Stimulated activated naive CD4-positive, alpha-beta T cell treated with Interleukin-2 at 50 U/mL for 16 hours (primary cell): ENCODE measurements around the gene SEMA3C.

Experiments used
- DNase-seq: peaks from one replicate; lab custom pipeline; 2025; lab: John Stamatoyannopoulos, UW

SEMA3C gene

GRCh38 chr7:80823057-80823456 is 95.8 kb downstream of the SEMA3C start:
- DNase-seq = no peak

DNA sequence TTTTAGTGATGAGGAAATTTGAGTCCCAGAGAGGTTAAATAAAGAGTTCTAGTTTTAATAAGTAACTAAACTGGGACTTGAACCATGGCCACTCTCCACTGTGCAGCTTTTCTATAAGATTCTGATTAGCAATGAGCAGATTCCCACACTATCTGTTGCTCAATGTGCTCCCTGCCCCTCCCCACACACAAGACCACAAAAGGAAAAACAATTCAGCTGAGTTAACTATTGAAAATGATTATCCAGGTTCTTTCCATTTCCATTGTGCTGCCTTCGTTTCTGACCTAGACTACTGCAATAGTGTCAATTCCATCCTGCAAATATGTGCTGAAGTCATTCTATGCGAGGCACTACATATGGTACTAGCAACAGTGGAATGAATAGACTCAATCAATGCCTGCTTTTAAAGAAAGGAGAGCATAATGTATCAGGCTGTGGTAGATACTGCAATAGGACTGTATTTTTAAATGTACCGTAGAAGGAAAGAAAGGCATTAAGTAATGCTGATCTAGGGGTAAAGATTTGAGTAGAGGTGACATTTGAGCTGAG is 97.0 kb downstream of the SEMA3C start:
- no peak for DNase-seq

DNA sequence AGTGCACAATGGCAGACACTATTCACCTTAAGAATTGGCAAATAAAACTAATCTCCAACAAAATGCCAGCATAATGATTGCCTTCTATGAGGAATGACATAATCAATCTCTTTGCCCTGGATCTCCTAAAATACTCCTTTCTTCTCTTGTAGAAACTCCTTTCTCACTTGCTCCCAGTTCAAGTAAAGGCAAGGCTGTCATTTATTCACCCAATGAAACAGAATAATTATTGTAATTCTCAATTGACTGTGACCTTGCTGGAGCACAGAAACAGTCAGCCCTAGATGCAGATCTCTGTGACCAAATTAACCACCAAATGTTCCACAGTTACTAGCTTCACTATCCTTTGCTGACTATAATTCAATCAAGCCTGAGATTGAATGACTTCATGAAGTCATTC is 99.3 kb downstream of the SEMA3C start:
- no peak for DNase-seq

- DNase-seq = no peak
Measured at GRCh38 chr7:80818181-80818580, 100.7 kb downstream of the SEMA3C start.

GRCh38 chr7:80816806-80817205 is 102.0 kb downstream of the SEMA3C start:
- DNase-seq = no peak

DNA sequence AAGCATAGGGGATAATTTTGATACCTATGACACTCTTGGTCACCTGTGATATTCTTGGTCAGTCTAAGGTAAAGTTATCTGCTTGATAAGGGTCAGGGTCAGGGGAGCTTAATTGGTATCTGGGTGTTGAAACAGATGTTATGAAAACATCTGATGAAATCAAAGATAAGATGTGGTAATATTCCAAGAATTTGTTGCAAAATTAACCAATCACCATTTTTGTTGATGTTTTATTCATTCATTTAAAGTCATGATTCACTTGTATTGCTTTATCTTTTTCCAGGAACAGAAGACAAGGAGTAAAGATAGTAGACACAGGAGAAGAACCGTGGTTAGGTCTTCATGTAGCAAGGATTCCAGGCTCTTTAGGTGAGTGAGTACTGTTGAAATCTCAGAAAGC is 103.1 kb downstream of the SEMA3C start:
- DNase-seq = no peak

- DNase-seq = no peak
Measured at GRCh38 chr7:80809545-80809944, 109.3 kb downstream of the SEMA3C start.

DNA sequence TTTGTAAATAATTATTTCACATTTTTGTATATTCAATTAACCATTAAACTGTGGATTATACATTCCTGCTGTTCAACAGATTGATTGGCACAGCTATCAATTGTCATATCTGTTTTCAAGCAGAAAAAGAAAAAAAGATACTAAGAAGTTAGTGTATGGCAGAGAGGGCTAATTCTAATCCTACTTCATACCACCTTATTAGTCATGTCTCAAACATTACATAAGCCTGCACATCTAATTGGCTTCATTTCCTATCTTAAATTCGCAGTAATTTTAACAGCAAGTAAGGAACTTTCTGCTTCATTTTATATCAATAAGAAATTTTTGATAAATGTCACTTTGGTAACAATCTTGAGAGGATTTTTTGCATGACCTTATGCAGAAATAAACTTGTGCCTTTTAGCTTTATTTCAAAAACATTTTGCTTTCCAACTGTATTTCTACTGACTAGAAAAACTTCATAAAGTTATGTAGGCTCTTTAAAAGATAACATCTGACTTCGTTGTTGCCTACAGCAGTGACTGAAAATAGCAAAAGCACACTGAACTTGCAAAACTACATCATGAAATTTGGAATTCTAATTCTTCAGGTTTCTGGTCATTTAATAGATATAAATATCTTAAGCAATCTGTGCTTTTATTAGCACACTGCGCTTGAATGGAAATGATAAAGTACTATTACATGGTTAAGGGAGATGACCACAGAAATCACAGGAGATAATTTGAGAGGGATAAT is 111.5 kb downstream of the SEMA3C start:
- no peak for DNase-seq

DNA sequence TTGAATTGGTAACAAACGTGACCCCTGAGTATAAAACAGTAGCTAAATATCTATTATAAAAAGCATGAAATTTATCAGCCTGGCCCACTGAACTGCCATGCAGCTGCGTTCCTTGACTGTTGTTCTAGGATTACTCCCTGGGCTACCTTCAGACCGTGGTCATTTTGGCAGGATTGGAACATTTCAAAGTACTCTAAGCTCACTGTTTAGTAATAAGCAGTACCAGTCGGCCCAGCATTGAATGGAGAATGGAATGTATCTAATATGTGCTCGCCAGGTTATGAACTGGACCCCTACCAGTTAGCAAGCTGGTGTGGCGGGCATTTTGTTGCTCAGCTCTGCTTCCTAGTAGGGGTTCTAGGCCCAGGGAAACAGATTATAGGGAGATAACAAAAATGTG is 112.2 kb downstream of the SEMA3C start:
- DNase-seq = no peak

GRCh38 chr7:80804589-80804988 is 114.3 kb downstream of the SEMA3C start:
- no peak for DNase-seq

DNA sequence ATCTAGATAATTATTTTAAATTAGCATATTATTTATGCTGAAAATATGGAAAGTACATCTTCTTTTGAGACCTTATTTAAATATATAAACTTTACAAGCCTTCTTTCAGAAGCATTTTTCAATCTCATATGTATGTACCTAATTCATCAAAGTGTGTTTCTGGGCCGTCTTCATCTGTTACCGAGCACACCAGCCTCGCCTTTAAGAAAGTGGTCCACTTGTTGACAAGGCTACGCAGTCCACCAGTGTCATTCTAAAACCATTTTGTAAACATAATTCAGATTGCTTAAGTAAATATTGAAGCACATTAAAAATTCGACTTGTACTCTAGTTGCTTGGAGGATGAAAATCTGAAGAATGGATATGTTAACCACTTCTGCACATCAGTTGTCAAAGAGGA is 116.3 kb downstream of the SEMA3C start:
- no peak for DNase-seq

GRCh38 chr7:80794631-80795573 is 123.9 kb downstream of the SEMA3C start:
- DNase-seq = no peak

- DNase-seq = no peak
Measured at GRCh38 chr7:80791509-80791929, 127.3 kb downstream of the SEMA3C start.

DNA sequence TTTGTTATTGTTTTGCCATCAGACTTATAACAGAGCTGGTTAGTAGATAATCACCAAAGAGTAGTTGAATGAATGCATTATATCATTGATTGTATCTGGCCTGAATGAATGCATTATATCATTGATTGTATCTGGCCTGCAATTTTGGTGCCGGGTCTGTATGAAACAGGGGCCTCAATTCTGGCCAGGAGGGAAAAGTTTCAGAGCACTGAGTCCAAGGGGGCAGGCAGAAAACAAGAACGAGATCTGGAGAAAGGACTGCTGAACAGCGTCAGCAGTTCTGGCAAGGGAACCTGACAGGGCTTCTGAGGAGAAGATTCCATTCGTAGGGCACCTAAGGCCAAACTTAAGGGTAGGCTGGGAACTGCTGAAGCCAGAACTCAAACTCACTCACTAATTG is 128.0 kb downstream of the SEMA3C start:
- no peak for DNase-seq

DNA sequence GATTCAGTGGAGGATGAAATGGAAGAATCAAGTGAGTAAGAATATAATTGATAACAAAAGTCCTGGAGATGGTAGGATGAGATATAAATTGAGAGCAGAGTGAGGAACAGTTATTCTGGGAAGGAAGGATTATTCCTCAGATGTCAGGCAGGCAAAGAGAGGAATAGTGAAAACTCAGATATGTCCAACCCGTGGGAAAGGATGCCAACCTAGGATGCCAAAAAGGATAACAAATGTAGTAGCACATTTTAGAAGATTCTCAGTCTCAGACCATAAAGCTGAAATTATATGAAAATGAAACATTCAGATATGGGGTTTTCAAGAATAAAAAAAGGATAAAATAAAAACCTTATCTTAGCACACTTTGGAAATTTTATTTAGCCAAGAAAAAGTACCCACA is 131.1 kb downstream of the SEMA3C start:
- DNase-seq = no peak

DNA sequence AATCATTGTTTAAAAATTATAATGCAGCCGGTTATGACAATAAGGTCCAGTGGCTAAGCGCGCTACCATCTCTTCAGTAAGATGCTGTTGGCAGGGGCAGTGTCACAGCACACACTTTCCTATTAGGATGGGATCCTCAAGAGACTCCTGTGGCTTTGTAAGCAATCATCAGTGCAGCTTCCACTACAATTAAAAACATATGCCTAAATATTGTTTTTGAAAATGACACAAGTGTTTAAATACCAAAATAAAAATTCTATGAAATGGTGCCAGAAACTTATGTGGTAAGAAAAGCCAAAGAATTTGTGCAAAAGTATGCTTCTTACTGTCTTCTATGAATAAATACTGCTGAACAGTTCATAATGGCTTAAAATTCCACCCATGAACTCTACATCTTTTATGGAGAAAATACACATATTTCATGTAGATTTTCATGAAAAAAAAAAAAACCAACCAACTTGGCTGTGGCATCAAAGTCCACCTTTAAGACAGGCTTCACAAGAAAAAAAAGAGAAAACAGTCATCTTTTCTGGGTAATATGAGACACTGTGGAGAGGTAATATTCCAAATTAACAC is 132.8 kb downstream of the SEMA3C start:
- no peak for DNase-seq

DNA sequence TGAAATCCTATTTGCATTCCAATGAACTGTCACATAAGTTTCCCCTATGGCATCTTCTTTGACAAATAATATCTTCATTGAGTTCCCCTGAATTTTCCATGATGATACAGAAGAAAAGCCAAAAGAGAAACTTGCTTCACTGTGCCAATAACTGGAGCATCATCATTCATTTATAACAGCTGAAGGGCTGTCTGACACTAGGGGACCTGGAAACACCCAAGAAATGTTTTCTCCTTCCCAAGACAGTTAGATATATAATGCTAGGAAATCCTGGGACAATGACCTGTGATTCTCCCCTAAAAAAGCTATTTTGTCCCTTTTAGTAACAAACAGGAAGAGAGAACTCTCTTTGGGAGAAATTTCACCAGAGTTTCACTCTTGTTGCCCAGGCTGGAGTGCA is 133.6 kb downstream of the SEMA3C start:
- DNase-seq = no peak

DNA sequence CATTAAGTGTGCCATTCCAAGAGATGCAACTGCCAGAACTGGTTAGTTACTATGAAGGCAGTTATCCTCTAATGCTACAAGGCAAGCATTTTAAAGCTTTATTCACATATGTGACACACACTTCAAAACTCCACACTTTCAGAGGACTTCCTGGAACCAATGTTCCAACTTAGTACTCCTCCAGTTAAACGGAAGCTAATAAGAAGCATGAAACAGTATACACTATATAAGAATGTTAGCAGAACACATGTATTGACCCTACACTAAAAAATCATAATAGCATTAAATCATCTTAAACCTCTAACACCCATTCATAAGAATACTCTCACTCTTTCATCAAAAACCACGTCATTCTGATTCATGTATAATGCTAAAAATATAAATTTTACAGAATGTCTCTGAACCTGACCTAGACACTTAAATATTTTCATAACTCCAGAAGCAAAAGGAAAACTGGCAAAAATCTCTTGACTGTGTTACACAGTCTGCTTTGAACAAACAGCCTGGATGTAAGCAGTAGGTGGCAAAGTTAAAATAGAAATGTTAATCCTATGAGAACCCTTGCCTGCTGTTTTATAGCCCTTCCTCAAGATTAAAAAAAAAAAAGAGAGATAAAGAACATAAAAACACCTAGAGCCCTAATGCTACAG is 135.0 kb downstream of the SEMA3C start:
- no peak for DNase-seq

- no peak for DNase-seq
Measured at GRCh38 chr7:80783186-80783677, 135.6 kb downstream of the SEMA3C start.

GRCh38 chr7:80781561-80781979 is 137.3 kb downstream of the SEMA3C start:
- no peak for DNase-seq

DNA sequence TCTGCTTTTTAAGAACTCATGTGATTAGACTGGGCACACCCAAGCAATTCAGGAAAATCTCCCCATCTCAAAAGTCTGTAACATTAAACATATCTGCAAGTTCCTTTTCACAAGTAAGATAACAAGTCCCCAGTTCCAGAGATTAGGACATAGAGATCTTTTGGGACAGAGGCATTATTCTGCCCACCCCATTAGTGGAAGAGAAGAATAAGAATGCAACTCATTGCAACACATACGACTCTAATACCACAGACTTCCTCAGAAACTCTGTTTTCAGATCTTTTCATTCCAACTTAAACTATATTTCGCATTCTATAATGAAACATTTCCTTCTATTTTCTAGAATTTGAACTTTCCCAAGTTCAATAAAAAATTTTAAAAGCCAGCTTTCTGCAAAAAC is 137.7 kb downstream of the SEMA3C start:
- DNase-seq = no peak

DNA sequence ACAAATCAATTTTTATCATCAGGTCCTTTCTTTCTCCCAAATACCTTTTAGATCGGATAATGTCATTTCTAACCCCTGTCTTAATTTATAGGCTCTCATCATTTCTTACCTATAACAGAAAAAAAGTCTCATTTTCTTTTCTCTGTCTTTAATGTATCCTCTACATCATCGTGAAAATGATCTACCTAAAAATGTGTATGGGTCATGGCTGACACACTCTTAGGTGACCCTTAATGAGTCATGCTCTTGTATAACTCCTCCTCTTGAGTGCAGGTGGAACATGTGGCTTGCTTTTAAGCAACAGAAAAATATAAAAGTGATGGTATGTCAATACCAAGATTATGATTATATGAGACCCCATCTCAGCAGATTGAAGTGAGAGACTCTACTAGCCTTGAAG is 139.4 kb downstream of the SEMA3C start:
- DNase-seq = no peak
